Activated T-cell treated with anti-CD3 and anti-CD28 coated beads, Interleukin-2, amount 50 U/mL, for 4 hours (primary cell): ENCODE measurements around the gene TDRKH. TPM values are rescaled to one million over a fixed set of nuclear protein-coding genes. Genes with fewer than 3 reads are reported as not detected.
A peak's percentile ranks its signal among the peaks of the same experiment; 100 is the strongest.

Experiments
- ATAC-seq, 2 donors: fragments of 200-7000 bp; cut with Tn5 transposase; one replicate each; pipeline ENCODE4 v1.10.0; 2021
- DNase-seq: peaks from one replicate; pipeline ENCODE4 v3.0.0-alpha.2; 2020
- H3K27me3 Mint-ChIP-seq: one replicate; pipeline ENCODE4 v1.8.0; 2021; ENCODE audit warnings: low read depth, mixed read lengths
- H3K36me3 Mint-ChIP-seq: one replicate; pipeline ENCODE4 v1.8.0; 2022; ENCODE audit warnings: mixed read lengths; ENCODE audit not compliant: insufficient read depth
- H3K4me1 Mint-ChIP-seq: one replicate; pipeline ENCODE4 v1.8.0; 2021; ENCODE audit warnings: low read depth, mixed read lengths
- H3K4me3 Mint-ChIP-seq: one replicate; pipeline ENCODE4 v1.8.0; 2021; ENCODE audit warnings: mild to moderate bottlenecking, moderate library complexity, mixed read lengths
- H3K9me3 Mint-ChIP-seq: one replicate; pipeline ENCODE4 v1.8.0; 2021; ENCODE audit warnings: mixed read lengths
- total RNA-seq, 3 donors: library from RNA; stranded (reverse); gene quantifications; one replicate each; pipeline ENCODE4 v1.2.1, GENCODE V29; 2021

Gene TDRKH
- total RNA-seq, 3 donors from 2014 or later, result 9.6 to 10.4 (median 10.1) TPM

- Mint-ChIP-seq H3K4me1 (peaks cover 59% of the 10 kb centered on the region), H3K36me3 (no peaks in the 10 kb centered on the region), H3K4me3 (peak overlapping the region; percentile 11), H3K9me3 (no peaks in the 10 kb centered on the region), H3K27me3 (no peaks in the 10 kb centered on the region)
- ATAC-seq (peak; percentile 42 to 45), DNase-seq (no peak)
These were observed 25.5 kb upstream of the TDRKH start for GRCh38 chr1:151815716-151816327.

- no peak overlapping the region for H3K4me3 Mint-ChIP-seq
- no peak for DNase-seq
- no peaks in the 10 kb centered on the region for H3K36me3 Mint-ChIP-seq
- ATAC-seq, result no peak
- H3K27me3 Mint-ChIP-seq, result no peaks in the 10 kb centered on the region
- peaks cover 52% of the 10 kb centered on the region for H3K4me1 Mint-ChIP-seq
- no peaks in the 10 kb centered on the region for H3K9me3 Mint-ChIP-seq
These were observed 24.8 kb upstream of the TDRKH start for GRCh38 chr1:151814971-151815545.

GRCh38 chr1:151814426-151814825, 24.1 kb upstream of the TDRKH start:
- Mint-ChIP-seq H3K36me3 (no peaks in the 10 kb centered on the region), H3K27me3 (no peaks in the 10 kb centered on the region), H3K4me1 (peaks cover 46% of the 10 kb centered on the region), H3K9me3 (no peaks in the 10 kb centered on the region), H3K4me3 (no peak overlapping the region)
- no peak for ATAC-seq
- no peak for DNase-seq

- ATAC-seq (no peak), DNase-seq (no peak)
- no peaks in the 10 kb centered on the region for H3K27me3 Mint-ChIP-seq
- no peaks in the 10 kb centered on the region for H3K36me3 Mint-ChIP-seq
- peaks cover 46% of the 10 kb centered on the region for H3K4me1 Mint-ChIP-seq
- no peak overlapping the region for H3K4me3 Mint-ChIP-seq
- H3K9me3 Mint-ChIP-seq, result no peaks in the 10 kb centered on the region
These were observed 23.1 kb upstream of the TDRKH start for GRCh38 chr1:151813271-151813977.

GRCh38 chr1:151811181-151811580, 20.9 kb upstream of the TDRKH start:
- H3K27me3 Mint-ChIP-seq, result no peaks in the 10 kb centered on the region
- H3K36me3 Mint-ChIP-seq, result no peaks in the 10 kb centered on the region
- DNase-seq (no peak), ATAC-seq (no peak)
- H3K4me3 Mint-ChIP-seq, result no peak overlapping the region
- H3K4me1 Mint-ChIP-seq, result peaks cover 29% of the 10 kb centered on the region
- H3K9me3 Mint-ChIP-seq, result no peaks in the 10 kb centered on the region

GRCh38 chr1:151809985-151810556, 19.8 kb upstream of the TDRKH start:
- Mint-ChIP-seq H3K4me1 (peaks cover 19% of the 10 kb centered on the region), H3K36me3 (no peaks in the 10 kb centered on the region), H3K9me3 (no peaks in the 10 kb centered on the region), H3K4me3 (no peak overlapping the region), H3K27me3 (no peaks in the 10 kb centered on the region)
- no peak for ATAC-seq
- no peak for DNase-seq

GRCh38 chr1:151809290-151809984, 19.1 kb upstream of the TDRKH start:
- Mint-ChIP-seq H3K4me3 (no peak overlapping the region), H3K27me3 (no peaks in the 10 kb centered on the region), H3K4me1 (peaks cover 13% of the 10 kb centered on the region), H3K9me3 (no peaks in the 10 kb centered on the region), H3K36me3 (no peaks in the 10 kb centered on the region)
- DNase-seq (no peak), ATAC-seq (no peak)

- Mint-ChIP-seq H3K9me3 (no peaks in the 10 kb centered on the region), H3K27me3 (no peaks in the 10 kb centered on the region), H3K4me3 (no peak overlapping the region), H3K4me1 (peaks cover 3% of the 10 kb centered on the region), H3K36me3 (no peaks in the 10 kb centered on the region)
- DNase-seq, result no peak
- ATAC-seq, result no peak
These were observed 17.5 kb upstream of the TDRKH start for GRCh38 chr1:151807766-151808165.

GRCh38 chr1:151807131-151807530, 16.8 kb upstream of the TDRKH start:
- Mint-ChIP-seq H3K27me3 (no peaks in the 10 kb centered on the region), H3K36me3 (no peaks in the 10 kb centered on the region), H3K4me3 (no peak overlapping the region), H3K9me3 (no peaks in the 10 kb centered on the region), H3K4me1 (no peaks in the 10 kb centered on the region)
- no peak for ATAC-seq
- DNase-seq, result no peak

GRCh38 chr1:151806170-151806569, 15.9 kb upstream of the TDRKH start:
- Mint-ChIP-seq H3K4me1 (no peaks in the 10 kb centered on the region), H3K4me3 (no peak overlapping the region), H3K9me3 (no peaks in the 10 kb centered on the region), H3K27me3 (no peaks in the 10 kb centered on the region), H3K36me3 (no peaks in the 10 kb centered on the region)
- DNase-seq, result no peak
- ATAC-seq, result no peak

- ATAC-seq (no peak), DNase-seq (no peak)
- H3K4me1 Mint-ChIP-seq, result peaks cover 5% of the 10 kb centered on the region
- no peaks in the 10 kb centered on the region for H3K36me3 Mint-ChIP-seq
- no peak within 1 kb of the TSS for H3K4me3 Mint-ChIP-seq
- H3K9me3 Mint-ChIP-seq, result no peaks in the 10 kb centered on the region
- H3K27me3 Mint-ChIP-seq, result no peaks in the 10 kb centered on the region
These were observed 14.9 kb upstream of the TDRKH start, which contains the start of gene LINGO4 for GRCh38 chr1:151805066-151805820. Gene LINGO4, minus strand, starts transcription at chr1:151805419. Its CDS starts 2,715 bp downstream, at chr1:151802704.

- ATAC-seq, result no peak
These were observed 13.6 kb upstream of the TDRKH start for GRCh38 chr1:151803915-151804314.

GRCh38 chr1:151803164-151803563, 12.9 kb upstream of the TDRKH start:
- no peaks in the 10 kb centered on the region for H3K9me3 Mint-ChIP-seq
- H3K4me1 Mint-ChIP-seq, result peaks cover 9% of the 10 kb centered on the region
- H3K4me3 Mint-ChIP-seq, result no peak overlapping the region
- DNase-seq (no peak), ATAC-seq (no peak)
- H3K27me3 Mint-ChIP-seq, result peaks cover 3% of the 10 kb centered on the region
- no peaks in the 10 kb centered on the region for H3K36me3 Mint-ChIP-seq

More at GRCh38 chr1:151803915-151804314, 13.6 kb upstream of the TDRKH start:
- no peaks in the 10 kb centered on the region for H3K9me3 Mint-ChIP-seq
- H3K4me3 Mint-ChIP-seq, result no peak overlapping the region
- H3K4me1 Mint-ChIP-seq, result peaks cover 9% of the 10 kb centered on the region
- no peaks in the 10 kb centered on the region for H3K36me3 Mint-ChIP-seq
- DNase-seq, result no peak
- peaks cover 3% of the 10 kb centered on the region for H3K27me3 Mint-ChIP-seq

GRCh38 chr1:151802372-151802771, 12.1 kb upstream of the TDRKH start:
- peaks cover 3% of the 10 kb centered on the region for H3K27me3 Mint-ChIP-seq
- DNase-seq, result no peak
- no peaks in the 10 kb centered on the region for H3K36me3 Mint-ChIP-seq
- no peak overlapping the region for H3K4me3 Mint-ChIP-seq
- H3K9me3 Mint-ChIP-seq, result no peaks in the 10 kb centered on the region
- no peak for ATAC-seq
- peaks cover 9% of the 10 kb centered on the region for H3K4me1 Mint-ChIP-seq
